Breast epithelium (tissue), 4 donors: ENCODE results near the gene RPS6KC1. TPM values are rescaled to one million over a fixed set of nuclear protein-coding genes. Genes with fewer than 3 reads are reported as not detected.

Source experiments
- DNase-seq, 2 donors: peaks; one replicate each; pipeline ENCODE4 v3.0.0-alpha.2; 2019; ENCODE audit warnings: low spot score in 2 of 2
- H3K27ac ChIP-seq, 2 donors: fragments of 200-600 bp; sonication (generic) in 1 of 2; one replicate each; pipeline ENCODE4 v1.5.1; 2016 to 2019; ENCODE audit warnings: mild to moderate bottlenecking in 1 of 2
- H3K27me3 ChIP-seq, 2 donors: fragments of 200-600 bp; sonication (generic) in 1 of 2; one replicate each; pipeline versions ENCODE4 v1.5.1 to v1.6.0; 2017 to 2019; ENCODE audit warnings: control low read depth in 1 of 2, mild to moderate bottlenecking in 1 of 2
- H3K36me3 ChIP-seq: fragments of 200-600 bp; one replicate; pipeline ENCODE4 v1.5.1; 2019
- H3K4me1 ChIP-seq, 2 donors: fragments of 200-600 bp; sonication (generic); one replicate each; pipeline ENCODE4 v1.5.1; 2016 to 2019; ENCODE audit warnings: control low read depth in 1 of 2
- H3K4me3 ChIP-seq, 3 donors: fragments of 200-600 bp; sonication (generic); 1 replicate in 2 of 3; 2 replicates in 1 of 3; pipeline ENCODE4 v1.5.1; 2016 to 2019; ENCODE audit warnings: mild to moderate bottlenecking in 3 of 3, moderate library complexity in 2 of 3
- H3K9me3 ChIP-seq, 2 donors: fragments of 200-600 bp; sonication (generic) in 1 of 2; one replicate each; pipeline ENCODE4 v1.5.1; 2016 to 2019; ENCODE audit warnings: control low read depth in 1 of 2
- CTCF ChIP-seq, 3 donors: fragments of 450-650 bp; IDR thresholded peaks; one replicate each; pipeline ENCODE4 v1.5.1; 2016 to 2017; ENCODE audit warnings: antibody characterized with exemption in 3 of 3, mild to moderate bottlenecking in 3 of 3, moderate library complexity in 3 of 3
- POLR2A ChIP-seq: fragments of 450-650 bp; IDR thresholded peaks from one replicate; pipeline ENCODE4 v1.6.1; 2016; ENCODE audit warnings: antibody characterized with exemption, mild to moderate bottlenecking, moderate library complexity
- POLR2AphosphoS5 ChIP-seq, 3 donors: sonication (generic); formaldehyde crosslinking; IDR thresholded peaks; one replicate each; pipeline ENCODE4 v1.6.1; 2017; ENCODE audit warnings: antibody characterized with exemption in 3 of 3
- intact Hi-C: fragments of 100-400 bp; cut with DNase I; formaldehyde crosslinking; loops from one replicate; pipeline ENCODE4 v1.15.1; 2023; ENCODE audit warnings: low total_unique reads
- total RNA-seq, 3 donors: library from RNA; depleted of rRNA; stranded (reverse); fragments of >200 nt; gene quantifications; one replicate each; pipeline ENCODE4 v1.1.0, GENCODE V29; 2016

The RPS6KC1 gene
- total RNA-seq, 3 donors from 2014 or later = 26.2 to 32.1 (median 28.2) TPM

GRCh38 chr1:213120386-213120785 is 69.3 kb downstream of the RPS6KC1 start:
- H3K4me3 ChIP-seq = no peak overlapping the region
- H3K4me1 ChIP-seq = no peaks in the 10 kb centered on the region
- intact Hi-C loops = no loop called here
- no peak overlapping the region for H3K27ac ChIP-seq
- no peaks in the 10 kb centered on the region for H3K36me3 ChIP-seq
- no peaks in the 10 kb centered on the region for H3K9me3 ChIP-seq
- no peaks in the 10 kb centered on the region for H3K27me3 ChIP-seq
- no peak for DNase-seq
- TF ChIP-seq POLR2AphosphoS5 (IDR thresholded peaks at IDR 0.05) (no peak), CTCF (IDR thresholded peaks at IDR 0.05) (no peak)

GRCh38 chr1:213120961-213121360 is 69.9 kb downstream of the RPS6KC1 start:
- H3K36me3 ChIP-seq = no peaks in the 10 kb centered on the region
- DNase-seq = no peak
- TF ChIP-seq POLR2A (no peak), POLR2AphosphoS5 (IDR thresholded peaks at IDR 0.05) (no peak), CTCF (IDR thresholded peaks at IDR 0.05) (no peak)
- no peaks in the 10 kb centered on the region for H3K27me3 ChIP-seq
- no peaks in the 10 kb centered on the region for H3K4me1 ChIP-seq
- intact Hi-C loops = no loop called here
- no peak overlapping the region for H3K27ac ChIP-seq
- no peaks in the 10 kb centered on the region for H3K9me3 ChIP-seq
- H3K4me3 ChIP-seq = no peak overlapping the region

GRCh38 chr1:213122514-213122929 is 71.5 kb downstream of the RPS6KC1 start:
- Histone ChIP-seq H3K4me1 (no peaks in the 10 kb centered on the region), H3K4me3 (no peak overlapping the region), H3K27ac (no peak overlapping the region), H3K9me3 (no peaks in the 10 kb centered on the region), H3K36me3 (no peaks in the 10 kb centered on the region), H3K27me3 (no peaks in the 10 kb centered on the region)
- no peak for DNase-seq
- no peak for TF ChIP-seq POLR2A
- TF ChIP-seq POLR2AphosphoS5 (IDR thresholded peaks at IDR 0.05) = no peak
- peak in 2 of 3 donors; percentile 26 to 43 for TF ChIP-seq CTCF (IDR thresholded peaks at IDR 0.05)
- intact Hi-C loops = no loop called here

GRCh38 chr1:213123087-213123486 is 72.0 kb downstream of the RPS6KC1 start:
- H3K9me3 ChIP-seq = no peaks in the 10 kb centered on the region
- no peaks in the 10 kb centered on the region for H3K36me3 ChIP-seq
- no peak overlapping the region for H3K4me3 ChIP-seq
- H3K27me3 ChIP-seq = no peaks in the 10 kb centered on the region
- H3K27ac ChIP-seq = no peak overlapping the region
- intact Hi-C loops = no loop called here
- no peaks in the 10 kb centered on the region for H3K4me1 ChIP-seq
- DNase-seq = no peak
- TF ChIP-seq POLR2AphosphoS5 (IDR thresholded peaks at IDR 0.05) (no peak), CTCF (IDR thresholded peaks at IDR 0.05) (no peak), POLR2A (no peak)

GRCh38 chr1:213123536-213123935 is 72.5 kb downstream of the RPS6KC1 start:
- H3K27ac ChIP-seq = no peak overlapping the region
- H3K4me1 ChIP-seq = no peaks in the 10 kb centered on the region
- H3K9me3 ChIP-seq = no peaks in the 10 kb centered on the region
- no peaks in the 10 kb centered on the region for H3K27me3 ChIP-seq
- no peak overlapping the region for H3K4me3 ChIP-seq
- DNase-seq = no peak
- TF ChIP-seq POLR2A = no peak
- no peak for TF ChIP-seq CTCF (IDR thresholded peaks at IDR 0.05)
- no peak for TF ChIP-seq POLR2AphosphoS5 (IDR thresholded peaks at IDR 0.05)
- intact Hi-C loops = no loop called here
- no peaks in the 10 kb centered on the region for H3K36me3 ChIP-seq
